Ectodermal cell (in vitro differentiated cells): Measurements from ENCODE around the gene SLC35F4.

Experiments used
- H3K27ac ChIP-seq: 2 replicates; pipeline ENCODE4 v1.7.0; 2013; ENCODE audit warnings: mild to moderate bottlenecking, low read depth, low read length; ENCODE audit not compliant: insufficient read depth, poor library complexity, severe bottlenecking
- H3K27me3 ChIP-seq: 2 replicates; pipeline ENCODE4 v1.7.0; 2013; ENCODE audit warnings: mild to moderate bottlenecking, low read length; ENCODE audit not compliant: insufficient read depth, control insufficient read depth, poor library complexity, severe bottlenecking
- H3K36me3 ChIP-seq: one replicate; pipeline ENCODE4 v1.7.0; 2013; ENCODE audit warnings: low read length; ENCODE audit not compliant: control insufficient read depth, insufficient read depth
- H3K4me1 ChIP-seq: one replicate; pipeline ENCODE4 v1.7.0; 2013; ENCODE audit warnings: low read length; ENCODE audit not compliant: control insufficient read depth, insufficient read depth
- H3K4me3 ChIP-seq: 2 replicates; pipeline ENCODE4 v1.7.0; 2013; ENCODE audit warnings: low read depth, low read length, control low read depth; ENCODE audit not compliant: insufficient read depth
- H3K9me3 ChIP-seq: 2 replicates; pipeline ENCODE4 v1.7.0; 2013; ENCODE audit warnings: mild to moderate bottlenecking, low read length, moderate library complexity; ENCODE audit not compliant: control insufficient read depth
- WGBS, 2 experiments: methylation state at CpG; one replicate each; pipeline ENCODE4 v1.1.7; 2013; ENCODE audit warnings: missing lambda C conversion rate in 2 of 2; 5-methylcytosine and 5-hydroxymethylcytosine counted together

The SLC35F4 gene

GRCh38 chr14:57609192-57610075, 256.5 kb downstream of the SLC35F4 start:
- Histone ChIP-seq H3K9me3 (no peaks in the 10 kb centered on the region), H3K36me3 (no peaks in the 10 kb centered on the region), H3K27ac (no peak overlapping the region), H3K27me3 (no peaks in the 10 kb centered on the region), H3K4me1 (no peaks in the 10 kb centered on the region), H3K4me3 (no peak overlapping the region)
- 68 to 76% methylated on average over 6 of the region's 6 CpGs for WGBS, 2 experiments

- H3K4me3 ChIP-seq = no peak overlapping the region
- no peaks in the 10 kb centered on the region for H3K27me3 ChIP-seq
- H3K36me3 ChIP-seq = no peaks in the 10 kb centered on the region
- H3K27ac ChIP-seq = no peak overlapping the region
- WGBS, 2 experiments = 79 to 90% methylated on average over 2 of the region's 2 CpGs
- no peaks in the 10 kb centered on the region for H3K4me1 ChIP-seq
- H3K9me3 ChIP-seq = no peaks in the 10 kb centered on the region
Measured at GRCh38 chr14:57607086-57607485, 258.8 kb downstream of the SLC35F4 start.

- no peak overlapping the region for H3K27ac ChIP-seq
- no peaks in the 10 kb centered on the region for H3K9me3 ChIP-seq
- no peaks in the 10 kb centered on the region for H3K27me3 ChIP-seq
- H3K36me3 ChIP-seq = no peaks in the 10 kb centered on the region
- H3K4me1 ChIP-seq = no peaks in the 10 kb centered on the region
- WGBS, 2 experiments = 72 to 85% methylated on average over 2 to 3 of the region's 3 CpGs
- H3K4me3 ChIP-seq = no peak overlapping the region
Measured at GRCh38 chr14:57583396-57583795, 282.5 kb downstream of the SLC35F4 start.

- no peak overlapping the region for H3K4me3 ChIP-seq
- 65 to 70% methylated on average over 2 of the region's 2 CpGs for WGBS, 2 experiments
- no peak overlapping the region for H3K27ac ChIP-seq
- H3K36me3 ChIP-seq = no peaks in the 10 kb centered on the region
- H3K27me3 ChIP-seq = no peaks in the 10 kb centered on the region
- no peaks in the 10 kb centered on the region for H3K9me3 ChIP-seq
- H3K4me1 ChIP-seq = no peaks in the 10 kb centered on the region
Measured at GRCh38 chr14:57582746-57583145, 283.1 kb downstream of the SLC35F4 start.

- Histone ChIP-seq H3K27me3 (no peaks in the 10 kb centered on the region), H3K9me3 (no peaks in the 10 kb centered on the region), H3K36me3 (no peaks in the 10 kb centered on the region), H3K4me1 (peaks cover 3% of the 10 kb centered on the region), H3K27ac (no peak overlapping the region), H3K4me3 (no peak overlapping the region)
- 85 to 90% methylated on average over 4 of the region's 4 CpGs for WGBS, 2 experiments
Measured at GRCh38 chr14:57578801-57579200, 287.1 kb downstream of the SLC35F4 start.

GRCh38 chr14:57576498-57576897, 289.4 kb downstream of the SLC35F4 start:
- 92 to 100% methylated on average over 1 of the region's 1 CpG for WGBS, 2 experiments
- Histone ChIP-seq H3K27ac (no peak overlapping the region), H3K27me3 (no peaks in the 10 kb centered on the region), H3K4me1 (peaks cover 9% of the 10 kb centered on the region), H3K9me3 (no peaks in the 10 kb centered on the region), H3K36me3 (no peaks in the 10 kb centered on the region), H3K4me3 (no peak overlapping the region)

- Histone ChIP-seq H3K4me1 (peaks cover 9% of the 10 kb centered on the region), H3K4me3 (no peak overlapping the region), H3K27me3 (no peaks in the 10 kb centered on the region), H3K9me3 (no peaks in the 10 kb centered on the region), H3K27ac (no peak overlapping the region), H3K36me3 (no peaks in the 10 kb centered on the region)
- 66 to 68% methylated on average over 2 of the region's 2 CpGs for WGBS, 2 experiments
Measured at GRCh38 chr14:57575482-57575881, 290.4 kb downstream of the SLC35F4 start.

GRCh38 chr14:57574617-57575288, 291.1 kb downstream of the SLC35F4 start:
- H3K36me3 ChIP-seq = no peaks in the 10 kb centered on the region
- WGBS, 2 experiments = 90 to 93% methylated on average over 5 of the region's 5 CpGs
- no peak overlapping the region for H3K4me3 ChIP-seq
- no peaks in the 10 kb centered on the region for H3K9me3 ChIP-seq
- no peak overlapping the region for H3K27ac ChIP-seq
- no peaks in the 10 kb centered on the region for H3K27me3 ChIP-seq
- peaks cover 9% of the 10 kb centered on the region for H3K4me1 ChIP-seq

GRCh38 chr14:57573173-57573572, 292.7 kb downstream of the SLC35F4 start:
- Histone ChIP-seq H3K36me3 (no peaks in the 10 kb centered on the region), H3K27me3 (no peaks in the 10 kb centered on the region), H3K4me3 (no peak overlapping the region), H3K9me3 (no peaks in the 10 kb centered on the region), H3K27ac (no peak overlapping the region), H3K4me1 (peaks cover 9% of the 10 kb centered on the region)
- WGBS, 2 experiments = 56 to 73% methylated on average over 2 to 3 of the region's 3 CpGs

- Histone ChIP-seq H3K27me3 (no peaks in the 10 kb centered on the region), H3K4me3 (no peak overlapping the region), H3K9me3 (no peaks in the 10 kb centered on the region), H3K27ac (no peak overlapping the region), H3K4me1 (peaks cover 6% of the 10 kb centered on the region), H3K36me3 (no peaks in the 10 kb centered on the region)
- WGBS, 2 experiments = 89 to 95% methylated on average over 4 of the region's 4 CpGs
Measured at GRCh38 chr14:57568554-57568953, 297.3 kb downstream of the SLC35F4 start.
